Adrenal gland (tissue), 12 donors: Measurements from ENCODE around the gene EYA4. TPM values are rescaled to one million over a fixed set of nuclear protein-coding genes. Genes with fewer than 3 reads are reported as not detected.

Experiments used
- DNase-seq, 7 donors: peaks; one replicate each; pipeline ENCODE4 v3.0.0-alpha.2; 2019 to 2020
- H3K27ac ChIP-seq, 5 donors: fragments of 200-600 bp; sonication (generic) in 4 of 5; 1 replicate in 3 of 5; 2 replicates in 2 of 5; pipeline versions ENCODE4 v1.5.1 to v1.8.0; 2016 to 2020; ENCODE audit warnings: mild to moderate bottlenecking in 1 of 5
- H3K27me3 ChIP-seq: fragments of 200-600 bp; 2 replicates; pipeline ENCODE4 v1.8.0; 2021
- H3K36me3 ChIP-seq, 2 donors: fragments of 200-600 bp; replicated peaks in 1 of 2; 1 replicate in 1 of 2; 2 replicates in 1 of 2; pipeline versions ENCODE4 v1.5.1 to v1.8.0; 2018 to 2022
- H3K4me1 ChIP-seq, 2 donors: fragments of 200-600 bp; replicated peaks in 1 of 2; 1 replicate in 1 of 2; 2 replicates in 1 of 2; pipeline versions ENCODE4 v1.5.1 to v1.8.0; 2018 to 2021
- H3K4me3 ChIP-seq, 4 donors: fragments of 200-600 bp; sonication (generic) in 3 of 4; one replicate each; pipeline ENCODE4 v1.5.1; 2016 to 2018
- H3K9me3 ChIP-seq, 3 donors: fragments of 200-600 bp; sonication (generic) in 1 of 3; replicated peaks in 1 of 3; 1 replicate in 2 of 3; 2 replicates in 1 of 3; pipeline versions ENCODE4 v1.5.1 to v1.8.0; 2016 to 2021
- POLR2A ChIP-seq, 2 donors: fragments of 450-650 bp; IDR thresholded peaks; one replicate each; pipeline ENCODE4 v1.6.1; 2017; ENCODE audit warnings: antibody characterized with exemption in 2 of 2, mild to moderate bottlenecking in 2 of 2, moderate library complexity in 1 of 2
- WGBS, 4 donors: extraction: QIAGEN DNeasy Blood & Tissue Kit in 2 of 4; methylation state at CpG; one replicate each; pipeline versions ENCODE4 v1.1.5 to v1.1.7; 2013 to 2017; 5-methylcytosine and 5-hydroxymethylcytosine counted together
- intact Hi-C, 2 donors: fragments of 100-400 bp; cut with DNase I; formaldehyde crosslinking; loops; one replicate each; pipeline versions ENCODE4 v1.14.1 to v1.15.0; 2022 to 2023
- polyA plus RNA-seq, 3 donors: library from polyadenylated mRNA; stranded (reverse); fragments of 200-250 nt in 2 of 3; fragments of 350-450 nt in 1 of 3; fragmentation: Illumina TruSeq in 1 of 3; extraction: RNeasy Lipid Tissue Mini Kit (QIAGEN cat#74804) in 1 of 3; gene quantifications; one replicate each; pipeline ENCODE4 v1.2.3, GENCODE V29; 2013 to 2014
- total RNA-seq, 9 donors: library from RNA; depleted of rRNA in 4 of 9; stranded (reverse); fragments of >200 nt in 4 of 9; fragments of 120-200 nt in 1 of 9; fragmentation: NEBNext Ultra II Directional in 1 of 9; extraction: Animal tissue kit (Norgen Biotek cat#: 25700) in 1 of 9; gene quantifications; one replicate each; pipeline versions ENCODE4 v1.1.0 to v1.2.4, GENCODE V29; 2013 to 2023
- TF ChIP-seq, protein P1 (sequence below), 6 experiments: fragments of 450-650 bp in 4 of 6; fragments of 200-600 bp in 2 of 6; sonication (generic) in 1 of 6; IDR thresholded peaks; 1 replicate in 5 of 6; 2 replicates in 1 of 6; pipeline versions ENCODE4 v1.5.1 to v1.8.0; 2016 to 2021; ENCODE audit warnings: antibody characterized with exemption in 6 of 6, mild to moderate bottlenecking in 2 of 6, moderate library complexity in 1 of 6
- donor health status: healthy with polysubstance abuse.
- donor health status: Bipolar disorder and iron deficiency.
- donor health status: DM: yes; HTN: yes; CAD: no.
- donor health status: DM: no; HTN: no; CAD: no.
- donor health status: DM: no; HTN: no; CAD: no.
- donor health status: DM: yes; HTN: yes; CAD: no.

The EYA4 gene
- total and polyA plus RNA-seq, 12 donors: 0.17 to 6.3 (median 1.6) TPM

DNA sequence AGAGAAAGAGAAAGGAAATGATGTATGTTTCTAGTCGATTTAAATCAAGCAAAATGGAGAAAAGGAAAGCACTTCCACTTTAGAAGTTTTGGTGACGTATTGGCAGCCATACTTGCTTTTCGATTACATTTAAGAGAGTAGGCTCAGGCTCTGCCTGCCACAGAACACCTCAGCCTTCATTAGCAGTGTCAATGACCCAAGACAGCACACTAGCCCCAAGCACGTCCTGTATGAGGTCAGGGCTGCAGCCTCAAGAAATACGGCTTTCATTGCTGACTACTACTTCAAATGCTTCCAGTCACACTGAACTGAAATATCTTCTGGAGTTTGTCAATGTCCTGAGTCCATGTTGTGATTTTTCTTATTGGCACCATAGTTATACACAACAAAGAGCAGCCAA, 285.3 kb downstream of the EYA4 start:
- Histone ChIP-seq H3K4me1 (no peaks in the 10 kb centered on the region), H3K36me3 (no peaks in the 10 kb centered on the region), H3K27ac (no peak overlapping the region), H3K9me3 (no peaks in the 10 kb centered on the region), H3K27me3 (no peaks in the 10 kb centered on the region), H3K4me3 (no peak overlapping the region)
- WGBS, 4 donors: 65 to 76% (median 70%) methylated on average over 5 of the region's 5 CpGs
- DNase-seq: no peak
- TF ChIP-seq, protein P1, sequence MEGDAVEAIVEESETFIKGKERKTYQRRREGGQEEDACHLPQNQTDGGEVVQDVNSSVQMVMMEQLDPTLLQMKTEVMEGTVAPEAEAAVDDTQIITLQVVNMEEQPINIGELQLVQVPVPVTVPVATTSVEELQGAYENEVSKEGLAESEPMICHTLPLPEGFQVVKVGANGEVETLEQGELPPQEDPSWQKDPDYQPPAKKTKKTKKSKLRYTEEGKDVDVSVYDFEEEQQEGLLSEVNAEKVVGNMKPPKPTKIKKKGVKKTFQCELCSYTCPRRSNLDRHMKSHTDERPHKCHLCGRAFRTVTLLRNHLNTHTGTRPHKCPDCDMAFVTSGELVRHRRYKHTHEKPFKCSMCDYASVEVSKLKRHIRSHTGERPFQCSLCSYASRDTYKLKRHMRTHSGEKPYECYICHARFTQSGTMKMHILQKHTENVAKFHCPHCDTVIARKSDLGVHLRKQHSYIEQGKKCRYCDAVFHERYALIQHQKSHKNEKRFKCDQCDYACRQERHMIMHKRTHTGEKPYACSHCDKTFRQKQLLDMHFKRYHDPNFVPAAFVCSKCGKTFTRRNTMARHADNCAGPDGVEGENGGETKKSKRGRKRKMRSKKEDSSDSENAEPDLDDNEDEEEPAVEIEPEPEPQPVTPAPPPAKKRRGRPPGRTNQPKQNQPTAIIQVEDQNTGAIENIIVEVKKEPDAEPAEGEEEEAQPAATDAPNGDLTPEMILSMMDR (IDR thresholded peaks at IDR 0.05): no peak
- TF ChIP-seq POLR2A (IDR thresholded peaks at IDR 0.05): no peak
- intact Hi-C loops: no loop called here

- DNase-seq: no peak
- 76 to 84% (median 81%) methylated on average over 2 of the region's 2 CpGs for WGBS, 4 donors
- Histone ChIP-seq H3K27me3 (no peaks in the 10 kb centered on the region), H3K4me1 (no peaks in the 10 kb centered on the region), H3K27ac (no peak overlapping the region), H3K9me3 (no peaks in the 10 kb centered on the region), H3K36me3 (no peaks in the 10 kb centered on the region), H3K4me3 (no peak overlapping the region)
- intact Hi-C loops: no loop called here
- TF ChIP-seq, protein P1 (IDR thresholded peaks at IDR 0.05): no peak
- TF ChIP-seq POLR2A (IDR thresholded peaks at IDR 0.05): no peak
Measured at GRCh38 chr6:133528566-133528965, 287.4 kb downstream of the EYA4 start.

- Histone ChIP-seq H3K27me3 (no peaks in the 10 kb centered on the region), H3K9me3 (no peaks in the 10 kb centered on the region), H3K4me3 (no peak overlapping the region), H3K36me3 (no peaks in the 10 kb centered on the region), H3K4me1 (no peaks in the 10 kb centered on the region), H3K27ac (no peak overlapping the region)
- intact Hi-C loops: no loop called here
- TF ChIP-seq, protein P1 (IDR thresholded peaks at IDR 0.05): no peak
- no peak for TF ChIP-seq POLR2A (IDR thresholded peaks at IDR 0.05)
- no peak for DNase-seq
- 65 to 83% (median 72%) methylated on average over 7 of the region's 7 CpGs for WGBS, 4 donors
Measured at GRCh38 chr6:133532908-133533307, 291.8 kb downstream of the EYA4 start.

GRCh38 chr6:133539502-133540259, 298.5 kb downstream of the EYA4 start:
- H3K4me3 ChIP-seq: no peak overlapping the region
- no peaks in the 10 kb centered on the region for H3K27me3 ChIP-seq
- WGBS, 4 donors: 66 to 78% (median 70%) methylated on average over 3 of the region's 3 CpGs
- TF ChIP-seq, protein P1 (IDR thresholded peaks at IDR 0.05): no peak
- no peak for TF ChIP-seq POLR2A (IDR thresholded peaks at IDR 0.05)
- intact Hi-C loops: no loop called here
- no peak for DNase-seq
- no peaks in the 10 kb centered on the region for H3K36me3 ChIP-seq
- H3K4me1 ChIP-seq: no peaks in the 10 kb centered on the region
- no peaks in the 10 kb centered on the region for H3K9me3 ChIP-seq
- no peak overlapping the region for H3K27ac ChIP-seq
